Ovary (tissue), 9 donors: ENCODE results near the gene SORCS2. TPM values are rescaled to one million over a fixed set of nuclear protein-coding genes. Genes with fewer than 3 reads are reported as not detected.

Experiments used
- DNase-seq, 5 donors: peaks; one replicate each; pipeline ENCODE4 v3.0.0-alpha.2; 2019 to 2020
- H3K27ac ChIP-seq, 2 donors: fragments of 200-600 bp; one replicate each; pipeline versions ENCODE4 v1.5.1 to v1.8.0; 2019 to 2022
- H3K27me3 ChIP-seq: fragments of 200-600 bp; one replicate; pipeline ENCODE4 v1.8.0; 2022
- H3K36me3 ChIP-seq: fragments of 200-600 bp; sonication (generic); one replicate; pipeline ENCODE4 v1.5.1; 2019
- H3K4me1 ChIP-seq: one replicate; pipeline ENCODE4 v1.8.1; 2013; ENCODE audit warnings: mild to moderate bottlenecking, moderate library complexity; ENCODE audit not compliant: insufficient read depth
- H3K4me3 ChIP-seq: fragments of 200-600 bp; sonication (generic); one replicate; pipeline ENCODE4 v1.5.1; 2017
- H3K9me3 ChIP-seq, 2 donors: fragments of 200-600 bp in 1 of 2; sonication (generic) in 1 of 2; one replicate each; pipeline versions ENCODE4 v1.5.1 to v1.8.1; 2013 to 2019; ENCODE audit warnings: mild to moderate bottlenecking in 1 of 2, moderate library complexity in 1 of 2
- EP300 ChIP-seq: sonication (generic); formaldehyde crosslinking; IDR thresholded peaks from one replicate; pipeline ENCODE4 v1.6.1; 2017; ENCODE audit warnings: antibody characterized with exemption
- POLR2A ChIP-seq: fragments of 450-650 bp; IDR thresholded peaks from one replicate; pipeline ENCODE4 v1.6.1; 2017; ENCODE audit warnings: antibody characterized with exemption, mild to moderate bottlenecking, moderate library complexity
- whole genome bisulfite sequencing, 3 donors: extraction: QIAGEN DNeasy Blood & Tissue Kit in 1 of 3; methylation state at CpG; one replicate each; pipeline versions ENCODE4 v1.1.5 to v1.1.7; 2013 to 2017; 5-methylcytosine and 5-hydroxymethylcytosine counted together
- intact Hi-C, 4 donors: fragments of 100-400 bp; cut with DNase I; formaldehyde crosslinking; loops; one replicate each; pipeline versions ENCODE4 v1.11.0 to v1.15.1; 2022 to 2023
- polyA plus RNA-seq, 2 donors: library from polyadenylated mRNA; stranded (reverse); fragments of 200-250 nt in 1 of 2; fragments of 350-450 nt in 1 of 2; fragmentation: Illumina TruSeq in 1 of 2; extraction: RNeasy Lipid Tissue Mini Kit (QIAGEN cat#74804) in 1 of 2; gene quantifications; one replicate each; pipeline ENCODE4 v1.2.3, GENCODE V29; 2013 to 2014
- total RNA-seq, 7 donors: library from RNA; depleted of rRNA in 2 of 7; stranded (reverse); fragments of >200 nt in 2 of 7; fragmentation: NEBNext Ultra II Directional in 3 of 7; extraction: Animal tissue kit (Norgen Biotek cat#: 25700) in 3 of 7; gene quantifications; one replicate each; pipeline versions ENCODE4 v1.1.0 to v1.2.4, GENCODE V29; 2016 to 2023
- TF ChIP-seq, protein P1 (sequence below), 3 donors: fragments of 450-650 bp in 2 of 3; fragments of 200-600 bp in 1 of 3; IDR thresholded peaks; one replicate each; pipeline versions ENCODE4 v1.5.1 to v1.8.0; 2016 to 2022; ENCODE audit warnings: antibody characterized with exemption in 3 of 3, mild to moderate bottlenecking in 1 of 3
- donor health status: DM: no; HTN: no; CAD: no; lungs with moderate emphysema.
- donor health status: DM: no; HTN: no; CAD: no.
- donor health status: Bipolar disorder and iron deficiency.
- donor health status: DM: yes; HTN: yes; CAD: no.
- donor health status: DM: no; HTN: no; CAD: no.
- donor health status: DM: yes; HTN: yes; CAD: no.

SORCS2 gene
- total and polyA plus RNA-seq, 9 donors = 0.60 to 23.9 (median 7.1) TPM

DNA sequence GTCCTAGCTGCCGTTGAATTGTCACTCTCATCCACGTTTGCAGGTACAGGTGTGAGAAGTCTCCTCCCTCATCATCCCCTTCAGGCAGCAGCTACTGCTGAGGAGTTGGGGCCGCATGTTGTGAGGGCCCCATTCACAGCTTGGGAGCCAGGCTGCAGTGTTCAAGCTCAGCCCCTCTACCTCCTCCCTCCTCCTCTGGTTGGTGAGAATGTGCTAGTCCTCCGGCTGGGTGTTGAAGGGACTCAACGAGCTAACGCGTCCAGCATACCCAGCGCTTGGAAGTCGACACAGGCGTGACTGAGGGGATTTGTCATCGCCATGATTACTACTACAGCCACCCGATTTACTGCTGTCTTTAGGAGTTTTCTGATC, 324.4 kb downstream of the SORCS2 start:
- Histone ChIP-seq H3K4me3 (no peak overlapping the region), H3K36me3 (no peaks in the 10 kb centered on the region), H3K9me3 (no peaks in the 10 kb centered on the region), H3K4me1 (peaks cover 20% of the 10 kb centered on the region), H3K27me3 (no peaks in the 10 kb centered on the region), H3K27ac (peak overlapping the region; percentile 52 to 82)
- TF ChIP-seq EP300 = no peak
- TF ChIP-seq POLR2A = no peak
- TF ChIP-seq, protein P1, sequence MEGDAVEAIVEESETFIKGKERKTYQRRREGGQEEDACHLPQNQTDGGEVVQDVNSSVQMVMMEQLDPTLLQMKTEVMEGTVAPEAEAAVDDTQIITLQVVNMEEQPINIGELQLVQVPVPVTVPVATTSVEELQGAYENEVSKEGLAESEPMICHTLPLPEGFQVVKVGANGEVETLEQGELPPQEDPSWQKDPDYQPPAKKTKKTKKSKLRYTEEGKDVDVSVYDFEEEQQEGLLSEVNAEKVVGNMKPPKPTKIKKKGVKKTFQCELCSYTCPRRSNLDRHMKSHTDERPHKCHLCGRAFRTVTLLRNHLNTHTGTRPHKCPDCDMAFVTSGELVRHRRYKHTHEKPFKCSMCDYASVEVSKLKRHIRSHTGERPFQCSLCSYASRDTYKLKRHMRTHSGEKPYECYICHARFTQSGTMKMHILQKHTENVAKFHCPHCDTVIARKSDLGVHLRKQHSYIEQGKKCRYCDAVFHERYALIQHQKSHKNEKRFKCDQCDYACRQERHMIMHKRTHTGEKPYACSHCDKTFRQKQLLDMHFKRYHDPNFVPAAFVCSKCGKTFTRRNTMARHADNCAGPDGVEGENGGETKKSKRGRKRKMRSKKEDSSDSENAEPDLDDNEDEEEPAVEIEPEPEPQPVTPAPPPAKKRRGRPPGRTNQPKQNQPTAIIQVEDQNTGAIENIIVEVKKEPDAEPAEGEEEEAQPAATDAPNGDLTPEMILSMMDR (IDR thresholded peaks at IDR 0.05) = no peak
- peak in 2 of 5 donors; percentile 23 to 40 for DNase-seq
- WGBS, 3 donors = 9 to 35% (median 12%) methylated on average over 12 of the region's 12 CpGs
- intact Hi-C loops = no loop called here

DNA sequence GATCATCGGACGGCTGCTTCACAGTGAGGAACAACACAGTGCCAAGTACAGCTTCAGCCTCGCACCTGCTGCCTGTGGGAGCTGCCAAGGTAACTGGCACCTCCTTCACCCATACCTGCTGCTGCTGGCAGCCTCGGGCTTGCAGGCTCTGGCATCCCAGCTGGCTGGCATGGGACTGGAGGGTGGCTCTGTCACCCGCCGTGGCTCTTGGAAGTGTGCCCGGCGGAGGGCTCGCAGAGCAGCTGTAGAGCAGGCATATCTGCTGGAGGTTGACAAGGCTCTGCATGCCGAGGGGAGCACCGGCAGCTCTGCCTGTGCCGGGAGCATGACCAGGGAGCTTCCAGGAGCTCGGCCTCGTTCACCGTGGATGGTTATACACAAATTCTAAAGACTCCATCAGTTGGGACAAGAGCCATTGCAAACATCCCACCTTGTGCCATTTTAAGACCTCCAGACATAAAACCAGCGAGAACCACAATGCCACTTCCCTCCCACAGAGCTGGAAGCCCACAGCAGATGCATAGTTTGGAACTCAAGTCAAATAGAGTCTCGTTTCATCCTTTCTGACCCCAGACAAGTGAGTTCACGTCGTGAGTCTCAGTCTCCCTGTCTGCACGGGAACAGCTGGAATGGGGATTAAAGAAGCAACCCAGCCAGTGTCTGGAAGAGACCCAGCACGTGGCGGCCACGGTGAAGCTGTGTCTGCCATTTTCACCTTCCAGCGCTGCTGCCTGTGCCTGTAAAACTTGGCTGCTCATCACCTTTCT, 326.7 kb downstream of the SORCS2 start:
- peaks cover 17% of the 10 kb centered on the region for H3K4me1 ChIP-seq
- no peaks in the 10 kb centered on the region for H3K9me3 ChIP-seq
- intact Hi-C loops = no loop called here
- TF ChIP-seq EP300 = no peak
- H3K27me3 ChIP-seq = no peaks in the 10 kb centered on the region
- no peak overlapping the region for H3K4me3 ChIP-seq
- H3K27ac ChIP-seq = no peak overlapping the region
- 87% methylated on average over 24 of the region's 24 CpGs for WGBS, 3 donors
- DNase-seq = peak in 1 of 5 donors; percentile 29
- H3K36me3 ChIP-seq = no peaks in the 10 kb centered on the region

DNA sequence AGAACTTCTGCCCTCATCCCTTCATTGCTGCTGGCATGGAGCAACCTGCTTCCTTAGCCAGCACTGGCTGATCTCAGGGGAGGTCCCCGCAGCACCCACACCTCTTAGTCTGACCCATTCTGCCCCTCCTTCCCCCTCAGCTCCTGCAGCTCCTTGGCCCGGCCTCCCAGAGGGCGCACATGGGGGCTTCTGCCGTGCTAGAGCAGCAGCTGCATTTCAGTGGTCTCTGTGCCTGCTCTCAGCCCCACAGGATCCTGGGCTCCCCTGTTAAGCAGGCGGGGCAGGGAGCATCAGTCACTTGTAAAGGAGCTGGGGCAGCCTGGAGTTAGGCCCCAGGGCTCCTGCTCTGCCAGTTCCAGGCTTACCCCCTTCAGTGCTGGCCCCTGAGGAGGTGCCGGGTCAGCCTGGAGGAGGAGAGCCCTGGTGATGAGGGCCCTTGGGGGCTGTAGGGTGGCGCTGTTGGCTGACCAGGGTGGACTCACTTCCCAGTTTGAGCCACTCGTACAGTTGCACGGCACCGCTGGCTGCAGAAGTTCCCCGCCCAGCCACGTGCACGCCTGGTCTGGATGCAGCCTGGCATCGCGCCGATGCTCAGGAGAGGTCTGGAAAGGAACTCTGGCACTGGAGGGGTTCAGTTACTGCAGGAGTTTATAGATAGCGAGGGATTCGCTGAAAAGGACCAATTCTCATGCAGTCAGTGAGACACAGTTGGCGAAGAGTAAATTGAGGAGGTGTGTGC, 327.5 kb downstream of the SORCS2 start:
- Histone ChIP-seq H3K9me3 (no peaks in the 10 kb centered on the region), H3K4me3 (no peak overlapping the region), H3K4me1 (peaks cover 22% of the 10 kb centered on the region), H3K36me3 (no peaks in the 10 kb centered on the region), H3K27ac (no peak overlapping the region), H3K27me3 (no peaks in the 10 kb centered on the region)
- intact Hi-C loops = no loop called here
- TF ChIP-seq POLR2A = no peak
- no peak for TF ChIP-seq EP300
- TF ChIP-seq, protein P1 (IDR thresholded peaks at IDR 0.05) = no peak
- no peak for DNase-seq
- 90 to 94% (median 90%) methylated on average over 18 to 19 of the region's 19 CpGs for WGBS, 3 donors

DNA sequence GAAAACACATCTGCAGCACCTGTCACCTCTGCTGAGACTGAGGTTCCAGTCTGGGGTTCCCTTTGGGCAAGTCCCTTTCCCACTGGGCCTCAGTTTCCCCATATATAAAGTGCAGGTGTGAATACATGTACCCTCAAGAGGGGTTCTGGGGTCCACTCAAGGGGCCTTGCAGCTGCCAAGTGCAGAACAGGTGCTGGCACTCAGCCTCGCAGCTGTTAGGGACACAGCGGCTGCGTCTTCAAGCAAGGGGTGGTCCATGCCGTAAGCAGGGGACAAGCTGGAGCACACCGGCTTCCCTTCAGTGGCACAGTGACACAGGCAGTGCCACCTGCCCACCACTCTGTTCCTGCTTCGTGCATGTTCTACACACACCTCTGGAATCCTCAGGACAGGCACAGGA, 329.3 kb downstream of the SORCS2 start:
- no peaks in the 10 kb centered on the region for H3K36me3 ChIP-seq
- no peak for DNase-seq
- H3K4me1 ChIP-seq = peaks cover 8% of the 10 kb centered on the region
- intact Hi-C loops = no loop called here
- H3K27ac ChIP-seq = no peak overlapping the region
- no peaks in the 10 kb centered on the region for H3K9me3 ChIP-seq
- 85 to 89% (median 86%) methylated on average over 6 of the region's 6 CpGs for WGBS, 3 donors
- H3K27me3 ChIP-seq = no peaks in the 10 kb centered on the region
- TF ChIP-seq, protein P1 (IDR thresholded peaks at IDR 0.05) = no peak
- TF ChIP-seq POLR2A (no peak), EP300 (no peak)
- H3K4me3 ChIP-seq = no peak overlapping the region
